Upper lobe of left lung (tissue), 6 donors: ENCODE data around the gene CATSPER3. TPM values are rescaled to one million over a fixed set of nuclear protein-coding genes. Genes with fewer than 3 reads are reported as not detected.

Experiments
- ATAC-seq, 2 donors: fragments of 200-7000 bp; cut with Tn5 transposase; one replicate each; pipeline ENCODE4 v1.9.1; 2022; ENCODE audit warnings: mild to moderate bottlenecking in 2 of 2, moderate library complexity in 2 of 2; ENCODE audit not compliant: low FRiP score in 2 of 2
- DNase-seq, 2 donors: peaks; one replicate each; pipeline ENCODE4 v3.0.0-alpha.2; 2019 to 2020
- H3K27ac ChIP-seq, 4 donors: fragments of 200-600 bp; sonication (generic); one replicate each; pipeline ENCODE4 v1.5.1; 2016 to 2019
- H3K27me3 ChIP-seq, 4 donors: fragments of 200-600 bp; sonication (generic); one replicate each; pipeline ENCODE4 v1.5.1; 2017 to 2019
- H3K36me3 ChIP-seq, 4 donors: fragments of 200-600 bp; sonication (generic); one replicate each; pipeline ENCODE4 v1.5.1; 2016 to 2019
- H3K4me1 ChIP-seq, 4 donors: fragments of 200-600 bp; sonication (generic); one replicate each; pipeline ENCODE4 v1.5.1; 2018 to 2019
- H3K4me3 ChIP-seq, 4 donors: fragments of 200-600 bp; sonication (generic); one replicate each; pipeline ENCODE4 v1.5.1; 2017 to 2019; ENCODE audit warnings: mild to moderate bottlenecking in 2 of 4, moderate library complexity in 1 of 4
- H3K9me3 ChIP-seq, 4 donors: fragments of 200-600 bp; sonication (generic); one replicate each; pipeline ENCODE4 v1.5.1; 2018 to 2019
- EP300 ChIP-seq, 4 donors: sonication (generic); formaldehyde crosslinking; IDR thresholded peaks; one replicate each; pipeline ENCODE4 v1.5.1; 2017; ENCODE audit warnings: antibody characterized with exemption in 4 of 4, control low read depth in 2 of 4
- POLR2A ChIP-seq, 4 donors: fragments of 450-650 bp; IDR thresholded peaks; one replicate each; pipeline ENCODE4 v1.5.1; 2016 to 2017; ENCODE audit warnings: antibody characterized with exemption in 4 of 4, mild to moderate bottlenecking in 2 of 4
- POLR2AphosphoS5 ChIP-seq, 2 donors: sonication (generic); formaldehyde crosslinking; IDR thresholded peaks; one replicate each; pipeline ENCODE4 v1.5.1; 2017; ENCODE audit warnings: antibody characterized with exemption in 2 of 2
- WGBS, 2 donors: methylation state at CpG; one replicate each; pipeline ENCODE4 v1.1.5; 2017 to 2018; 5-methylcytosine and 5-hydroxymethylcytosine counted together
- total RNA-seq, 6 donors: library from RNA; depleted of rRNA in 4 of 6; stranded (reverse); fragments of >200 nt in 4 of 6; gene quantifications; one replicate each; pipeline versions ENCODE4 v1.1.0 to v1.2.1, GENCODE V29; 2016 to 2021
- TF ChIP-seq, protein P1 (sequence below), 6 experiments: fragments of 450-650 bp in 4 of 6; fragments of 200-600 bp in 2 of 6; sonication (generic) in 2 of 6; IDR thresholded peaks; one replicate each; pipeline ENCODE4 v1.5.1; 2016 to 2019; ENCODE audit warnings: antibody characterized with exemption in 6 of 6
- donor health status: DM: no; HTN: no; CAD: no; lungs with moderate emphysema.
- donor health status: DM: no; HTN: yes; CAD: no; lungs with severe emphysema.

The CATSPER3 gene
- total RNA-seq, 6 donors from 2014 or later: 0.67 to 1.7 TPM; not detected in 4

DNA sequence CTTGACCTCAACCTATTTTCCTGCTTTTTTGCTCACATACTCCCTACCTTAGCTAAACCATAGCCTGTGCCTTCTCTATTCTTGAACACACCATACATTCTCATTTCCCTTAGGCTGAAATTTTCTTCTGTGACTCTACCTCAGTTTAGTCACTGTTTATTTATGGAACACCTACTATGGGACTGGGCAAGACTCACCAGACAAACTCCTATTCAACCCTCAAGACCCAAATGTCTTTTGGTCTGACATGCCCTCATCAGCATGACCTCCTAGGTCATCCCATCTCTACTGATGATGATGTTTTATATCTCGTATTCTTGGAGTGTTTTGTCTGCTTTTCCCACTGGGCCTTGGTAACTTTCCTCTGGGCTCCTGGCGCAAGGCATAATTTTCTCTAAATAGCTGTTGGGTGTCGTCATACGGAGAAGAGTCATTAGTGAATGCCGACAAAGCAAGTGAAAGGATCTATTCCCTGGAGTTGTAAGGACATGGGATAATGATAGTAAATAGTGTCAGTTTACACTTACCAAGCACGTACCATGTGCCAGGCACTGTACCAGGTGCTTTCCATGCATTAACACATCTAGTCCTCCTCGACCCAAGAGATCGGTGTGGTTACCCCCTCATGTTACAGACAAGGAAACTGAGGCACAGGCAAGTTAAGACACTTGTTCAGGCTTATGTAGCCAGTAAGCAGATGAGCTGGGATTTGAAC lies 88.8 kb downstream of the CATSPER3 start:
- H3K27me3 ChIP-seq: no peaks in the 10 kb centered on the region
- no peak for DNase-seq
- 83 to 84% methylated on average over 8 of the region's 8 CpGs for WGBS, 2 donors
- no peaks in the 10 kb centered on the region for H3K36me3 ChIP-seq
- no peak overlapping the region for H3K4me3 ChIP-seq
- H3K27ac ChIP-seq: no peak overlapping the region
- ATAC-seq: no peak
- H3K4me1 ChIP-seq: no peaks in the 10 kb centered on the region
- TF ChIP-seq EP300 (IDR thresholded peaks at IDR 0.05) (no peak), POLR2A (IDR thresholded peaks at IDR 0.05) (no peak), POLR2AphosphoS5 (IDR thresholded peaks at IDR 0.05) (no peak)
- TF ChIP-seq, protein P1, sequence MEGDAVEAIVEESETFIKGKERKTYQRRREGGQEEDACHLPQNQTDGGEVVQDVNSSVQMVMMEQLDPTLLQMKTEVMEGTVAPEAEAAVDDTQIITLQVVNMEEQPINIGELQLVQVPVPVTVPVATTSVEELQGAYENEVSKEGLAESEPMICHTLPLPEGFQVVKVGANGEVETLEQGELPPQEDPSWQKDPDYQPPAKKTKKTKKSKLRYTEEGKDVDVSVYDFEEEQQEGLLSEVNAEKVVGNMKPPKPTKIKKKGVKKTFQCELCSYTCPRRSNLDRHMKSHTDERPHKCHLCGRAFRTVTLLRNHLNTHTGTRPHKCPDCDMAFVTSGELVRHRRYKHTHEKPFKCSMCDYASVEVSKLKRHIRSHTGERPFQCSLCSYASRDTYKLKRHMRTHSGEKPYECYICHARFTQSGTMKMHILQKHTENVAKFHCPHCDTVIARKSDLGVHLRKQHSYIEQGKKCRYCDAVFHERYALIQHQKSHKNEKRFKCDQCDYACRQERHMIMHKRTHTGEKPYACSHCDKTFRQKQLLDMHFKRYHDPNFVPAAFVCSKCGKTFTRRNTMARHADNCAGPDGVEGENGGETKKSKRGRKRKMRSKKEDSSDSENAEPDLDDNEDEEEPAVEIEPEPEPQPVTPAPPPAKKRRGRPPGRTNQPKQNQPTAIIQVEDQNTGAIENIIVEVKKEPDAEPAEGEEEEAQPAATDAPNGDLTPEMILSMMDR (IDR thresholded peaks at IDR 0.05): no peak
- no peaks in the 10 kb centered on the region for H3K9me3 ChIP-seq

DNA sequence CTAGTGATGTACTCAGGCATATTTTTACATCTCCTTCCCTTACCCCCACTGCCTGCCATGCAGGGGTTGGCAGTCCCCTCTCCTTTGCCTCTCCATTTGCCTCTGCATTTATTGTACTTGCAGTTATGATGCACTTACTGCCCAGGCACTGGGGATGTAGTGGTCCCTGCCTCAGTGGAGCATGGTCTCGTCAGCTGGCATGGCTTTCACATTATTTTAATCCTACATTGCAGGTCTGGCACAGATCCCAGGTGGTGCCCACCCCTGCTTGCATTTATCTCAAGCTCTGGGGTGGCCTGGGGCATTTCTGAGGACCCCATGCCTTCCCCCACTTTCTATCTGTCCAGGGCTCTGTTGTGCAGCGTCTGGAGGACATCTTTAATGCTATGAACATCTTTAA lies 89.5 kb downstream of the CATSPER3 start:
- TF ChIP-seq, protein P1 (IDR thresholded peaks at IDR 0.05): no peak
- TF ChIP-seq EP300 (IDR thresholded peaks at IDR 0.05) (no peak), POLR2AphosphoS5 (IDR thresholded peaks at IDR 0.05) (no peak), POLR2A (IDR thresholded peaks at IDR 0.05) (no peak)
- no peak overlapping the region for H3K27ac ChIP-seq
- H3K27me3 ChIP-seq: no peaks in the 10 kb centered on the region
- no peak overlapping the region for H3K4me3 ChIP-seq
- H3K36me3 ChIP-seq: no peaks in the 10 kb centered on the region
- H3K4me1 ChIP-seq: no peaks in the 10 kb centered on the region
- WGBS, 2 donors: 71 to 81% methylated on average over 1 to 2 of the region's 2 CpGs
- H3K9me3 ChIP-seq: no peaks in the 10 kb centered on the region
- no peak for DNase-seq
- ATAC-seq: no peak

DNA sequence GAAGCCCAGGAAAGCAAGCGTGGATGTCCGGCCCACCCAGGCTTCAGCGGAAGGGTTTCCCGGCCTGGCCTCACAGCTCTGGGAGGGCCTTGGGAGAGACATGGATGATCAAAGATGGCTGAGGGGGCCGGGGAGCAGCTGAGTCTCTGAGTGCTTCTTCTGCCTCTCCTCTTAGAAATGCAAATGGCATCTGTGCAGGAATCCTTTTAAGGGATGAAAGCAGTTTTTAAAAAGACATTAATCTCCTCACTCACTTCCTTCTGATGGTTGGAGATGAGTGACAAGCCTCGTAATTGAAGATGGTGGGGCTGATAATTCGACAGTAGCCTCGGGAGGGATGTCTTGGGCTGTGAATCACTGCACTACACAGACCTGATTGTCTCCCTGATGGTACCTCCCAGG lies 90.6 kb downstream of the CATSPER3 start:
- H3K27ac ChIP-seq: no peak overlapping the region
- no peaks in the 10 kb centered on the region for H3K27me3 ChIP-seq
- TF ChIP-seq EP300 (IDR thresholded peaks at IDR 0.05) (no peak), POLR2A (IDR thresholded peaks at IDR 0.05) (no peak), POLR2AphosphoS5 (IDR thresholded peaks at IDR 0.05) (no peak)
- TF ChIP-seq, protein P1 (IDR thresholded peaks at IDR 0.05): no peak
- H3K4me3 ChIP-seq: no peak overlapping the region
- no peaks in the 10 kb centered on the region for H3K36me3 ChIP-seq
- DNase-seq (no peak), ATAC-seq (no peak)
- no peaks in the 10 kb centered on the region for H3K4me1 ChIP-seq
- 38 to 57% methylated on average over 8 of the region's 8 CpGs for WGBS, 2 donors
- no peaks in the 10 kb centered on the region for H3K9me3 ChIP-seq

DNA sequence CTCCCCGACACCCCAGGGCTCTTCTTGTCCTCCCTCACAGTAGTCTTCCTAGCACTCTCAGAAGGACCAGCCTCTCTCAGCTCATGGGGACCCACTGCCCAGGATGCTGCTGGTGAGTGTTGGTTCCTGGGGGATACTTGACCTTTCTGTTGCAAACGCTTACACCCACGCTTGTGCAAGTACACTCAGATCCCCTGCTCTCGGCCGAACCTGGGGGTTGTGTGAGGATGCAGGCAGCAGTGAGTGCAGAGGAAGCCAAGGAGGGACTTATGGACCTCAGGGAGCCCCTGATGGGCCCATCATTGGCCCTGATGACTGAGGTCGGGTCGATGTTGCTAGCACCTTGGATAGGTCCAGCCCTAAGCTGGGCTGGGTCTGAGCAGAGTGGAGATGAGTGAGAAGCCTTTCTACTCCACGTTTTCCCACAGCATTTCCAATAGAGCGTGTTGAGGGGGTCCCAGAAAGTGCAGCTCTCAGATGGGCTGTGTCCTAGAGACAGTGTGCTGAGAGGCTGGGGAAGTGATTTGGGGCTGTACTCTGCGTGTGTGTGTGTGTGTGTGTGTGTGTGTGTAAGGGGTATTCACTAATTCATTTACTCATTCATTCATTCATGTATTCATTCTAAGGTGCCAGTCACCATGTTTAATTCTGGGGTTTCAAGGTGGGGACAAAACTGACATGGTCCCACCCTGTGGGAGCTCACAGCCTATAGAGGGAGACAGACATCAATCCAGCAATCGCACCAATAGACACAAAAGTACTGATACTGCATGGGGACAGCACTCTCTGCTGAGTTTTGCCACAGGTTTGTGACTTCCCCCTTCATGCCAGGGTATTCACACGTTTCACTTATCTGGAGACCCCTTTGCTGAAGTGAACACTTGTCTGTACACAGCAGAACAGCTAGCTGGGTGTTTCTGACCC lies 91.6 kb downstream of the CATSPER3 start:
- no peak overlapping the region for H3K4me3 ChIP-seq
- ATAC-seq (no peak), DNase-seq (no peak)
- TF ChIP-seq EP300 (IDR thresholded peaks at IDR 0.05) (no peak), POLR2A (IDR thresholded peaks at IDR 0.05) (no peak), POLR2AphosphoS5 (IDR thresholded peaks at IDR 0.05) (no peak)
- TF ChIP-seq, protein P1 (IDR thresholded peaks at IDR 0.05): no peak
- 47 to 65% methylated on average over 6 to 12 of the region's 12 CpGs for WGBS, 2 donors
- no peaks in the 10 kb centered on the region for H3K9me3 ChIP-seq
- H3K27ac ChIP-seq: no peak overlapping the region
- no peaks in the 10 kb centered on the region for H3K36me3 ChIP-seq
- H3K4me1 ChIP-seq: no peaks in the 10 kb centered on the region
- no peaks in the 10 kb centered on the region for H3K27me3 ChIP-seq
